GM08714 (cell line): ENCODE data around the gene IL10.

Experiments
- H3K4me3 ChIP-seq: fragments of 200-500 bp; sonication (Bioruptor generic); 2 replicates; pipeline ENCODE4 v1.5.1; 2014; ENCODE audit warnings: mild to moderate bottlenecking, low read length, inconsistent platforms
- ZNF274 ChIP-seq: IDR thresholded peaks from 2 replicates; pipeline ENCODE4 v1.6.1; 2012; ENCODE audit warnings: mild to moderate bottlenecking, low read depth, low read length

Gene IL10

DNA sequence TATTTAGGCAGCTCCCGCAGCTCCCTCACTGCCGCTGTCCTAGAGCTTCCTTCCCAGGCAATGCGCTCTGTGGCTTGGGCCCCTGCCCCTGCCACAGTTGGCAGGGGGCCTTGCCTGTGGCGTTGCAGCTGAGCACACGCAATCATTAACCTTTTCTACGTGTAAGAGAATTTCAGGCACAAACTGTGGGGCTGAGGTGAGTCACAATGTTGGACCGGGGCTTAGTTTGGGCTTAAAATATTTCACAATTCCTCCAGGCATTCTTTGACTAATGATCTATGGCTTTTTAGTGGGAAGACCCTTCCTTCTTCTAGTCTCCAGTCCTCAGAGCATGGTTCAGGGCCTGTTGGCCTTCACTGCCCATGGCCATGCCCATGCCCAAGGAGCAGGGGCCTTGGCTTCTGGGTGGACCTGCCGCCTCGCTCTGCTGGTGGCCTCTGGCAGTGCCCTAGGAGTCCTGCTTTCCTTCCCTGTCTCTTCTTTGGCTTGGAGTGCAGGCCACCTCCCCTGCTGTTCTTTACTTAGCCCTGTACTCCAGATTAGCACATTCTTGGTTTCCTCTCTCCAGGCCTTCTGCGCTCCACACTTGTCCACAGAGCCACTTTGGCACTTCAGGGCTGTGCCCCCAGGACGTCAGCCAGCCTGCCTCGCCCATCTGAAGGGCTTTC, 48.4 kb downstream of the IL10 start:
- no peak overlapping the region for H3K4me3 ChIP-seq
- TF ChIP-seq ZNF274, result no peak

- no peak for TF ChIP-seq ZNF274
- no peak overlapping the region for H3K4me3 ChIP-seq
Observed at GRCh38 chr1:206723462-206723804, 48.9 kb downstream of the IL10 start.

- no peak overlapping the region for H3K4me3 ChIP-seq
- no peak for TF ChIP-seq ZNF274
Observed at GRCh38 chr1:206722751-206723461, 49.4 kb downstream of the IL10 start.

DNA sequence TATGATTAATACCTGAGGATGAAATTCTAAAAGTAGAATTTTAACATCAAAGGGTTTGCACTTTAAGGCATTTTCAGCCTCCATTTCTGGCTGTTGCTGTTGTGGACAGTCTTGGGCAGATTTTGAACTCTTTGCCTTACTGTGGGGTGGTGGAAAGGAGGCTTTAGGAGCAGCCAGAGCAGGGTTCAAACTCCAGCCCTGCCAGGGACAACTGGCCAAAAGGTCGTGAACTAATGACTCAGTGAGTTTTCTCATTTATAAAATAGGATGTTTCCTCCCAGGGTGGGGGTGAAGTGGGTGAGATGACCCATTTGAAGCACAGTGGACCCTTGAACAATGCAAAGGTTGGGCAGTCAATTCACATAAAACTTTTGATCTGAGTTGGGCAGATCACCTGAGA, 50.8 kb downstream of the IL10 start:
- no peak overlapping the region for H3K4me3 ChIP-seq

DNA sequence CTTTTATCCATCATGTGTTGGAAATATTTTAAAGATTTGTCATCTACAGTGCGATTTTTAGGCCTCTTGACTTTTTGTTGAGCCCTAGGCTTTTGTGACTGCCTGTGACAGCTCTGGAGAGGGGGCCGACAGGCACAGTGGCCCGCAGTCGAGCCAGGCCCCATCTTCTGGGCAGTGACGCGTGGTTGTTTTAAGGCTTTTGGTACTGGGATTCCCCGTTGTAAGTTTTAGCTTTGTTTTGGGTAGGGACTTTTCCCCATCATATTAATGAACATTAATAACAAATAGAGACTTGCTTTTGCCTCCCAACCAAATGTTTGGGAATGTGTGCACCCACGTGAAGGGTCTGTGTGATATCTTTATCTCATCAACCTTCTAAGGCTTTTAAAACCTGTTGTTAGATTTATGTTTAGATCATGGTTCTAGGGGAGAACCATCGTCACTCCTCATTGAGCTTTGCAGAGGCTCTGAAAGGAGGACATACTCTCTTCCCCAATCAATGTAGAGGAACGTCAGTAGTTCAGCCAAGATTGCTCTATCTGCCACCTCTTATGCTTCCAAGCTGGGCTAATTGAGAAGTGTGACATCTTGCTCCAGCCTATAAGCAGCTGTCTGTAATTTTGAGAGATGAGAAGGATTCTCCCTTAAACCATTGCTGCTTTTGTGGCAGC, 53.0 kb downstream of the IL10 start:
- TF ChIP-seq ZNF274, result no peak
- H3K4me3 ChIP-seq, result no peak overlapping the region

More for the DNA sequence above, 50.8 kb downstream of the IL10 start:
- TF ChIP-seq ZNF274, result no peak

DNA sequence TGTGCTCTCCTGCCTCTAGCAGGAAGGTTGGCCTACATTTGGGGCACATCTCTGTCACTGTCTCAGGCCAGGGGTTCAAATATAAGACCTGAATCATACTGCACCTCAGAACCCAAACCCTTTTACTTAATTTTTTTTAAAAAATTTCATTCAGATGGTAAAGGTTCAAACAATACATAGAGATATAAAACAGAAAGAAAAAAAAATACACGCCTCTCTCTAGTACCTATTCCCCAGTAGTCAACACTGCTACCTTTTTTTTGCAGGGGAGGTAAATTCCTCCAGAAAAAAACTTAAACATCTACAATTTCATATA, 54.7 kb downstream of the IL10 start:
- no peak for TF ChIP-seq ZNF274
- H3K4me3 ChIP-seq, result no peak overlapping the region
